ENCODE results near the gene TRPC6.

TRPC6 gene

DNA sequence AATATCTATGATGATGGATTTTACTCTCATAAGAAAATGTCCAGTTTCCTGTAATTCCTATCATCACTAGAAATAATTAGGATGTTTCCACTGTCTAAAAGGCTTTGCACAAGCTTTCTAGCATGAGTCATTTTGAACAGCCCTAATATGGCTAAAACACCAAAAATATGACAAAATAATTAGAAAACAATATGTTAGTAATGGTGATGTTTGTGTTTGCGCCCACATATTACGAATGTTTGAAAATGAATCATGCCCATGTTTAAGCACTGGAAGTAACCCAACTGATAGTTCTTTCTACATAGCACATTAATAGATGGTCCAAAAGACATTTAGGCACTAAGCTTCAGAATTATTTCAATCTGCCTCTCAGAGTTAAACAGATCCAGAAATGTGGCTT, 96.0 kb downstream of the TRPC6 start:
- ChIA-PET POLR2A (no interaction called here), CTCF (no interaction called here)
- no peak for DNase-seq (ENCODE audit: extremely low spot score)
- TF ChIP-seq, protein P1, sequence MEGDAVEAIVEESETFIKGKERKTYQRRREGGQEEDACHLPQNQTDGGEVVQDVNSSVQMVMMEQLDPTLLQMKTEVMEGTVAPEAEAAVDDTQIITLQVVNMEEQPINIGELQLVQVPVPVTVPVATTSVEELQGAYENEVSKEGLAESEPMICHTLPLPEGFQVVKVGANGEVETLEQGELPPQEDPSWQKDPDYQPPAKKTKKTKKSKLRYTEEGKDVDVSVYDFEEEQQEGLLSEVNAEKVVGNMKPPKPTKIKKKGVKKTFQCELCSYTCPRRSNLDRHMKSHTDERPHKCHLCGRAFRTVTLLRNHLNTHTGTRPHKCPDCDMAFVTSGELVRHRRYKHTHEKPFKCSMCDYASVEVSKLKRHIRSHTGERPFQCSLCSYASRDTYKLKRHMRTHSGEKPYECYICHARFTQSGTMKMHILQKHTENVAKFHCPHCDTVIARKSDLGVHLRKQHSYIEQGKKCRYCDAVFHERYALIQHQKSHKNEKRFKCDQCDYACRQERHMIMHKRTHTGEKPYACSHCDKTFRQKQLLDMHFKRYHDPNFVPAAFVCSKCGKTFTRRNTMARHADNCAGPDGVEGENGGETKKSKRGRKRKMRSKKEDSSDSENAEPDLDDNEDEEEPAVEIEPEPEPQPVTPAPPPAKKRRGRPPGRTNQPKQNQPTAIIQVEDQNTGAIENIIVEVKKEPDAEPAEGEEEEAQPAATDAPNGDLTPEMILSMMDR (IDR thresholded peaks at IDR 0.05; ENCODE audit: control extremely low read depth, extremely low read depth, low read depth, missing control alignments): no peak

DNA sequence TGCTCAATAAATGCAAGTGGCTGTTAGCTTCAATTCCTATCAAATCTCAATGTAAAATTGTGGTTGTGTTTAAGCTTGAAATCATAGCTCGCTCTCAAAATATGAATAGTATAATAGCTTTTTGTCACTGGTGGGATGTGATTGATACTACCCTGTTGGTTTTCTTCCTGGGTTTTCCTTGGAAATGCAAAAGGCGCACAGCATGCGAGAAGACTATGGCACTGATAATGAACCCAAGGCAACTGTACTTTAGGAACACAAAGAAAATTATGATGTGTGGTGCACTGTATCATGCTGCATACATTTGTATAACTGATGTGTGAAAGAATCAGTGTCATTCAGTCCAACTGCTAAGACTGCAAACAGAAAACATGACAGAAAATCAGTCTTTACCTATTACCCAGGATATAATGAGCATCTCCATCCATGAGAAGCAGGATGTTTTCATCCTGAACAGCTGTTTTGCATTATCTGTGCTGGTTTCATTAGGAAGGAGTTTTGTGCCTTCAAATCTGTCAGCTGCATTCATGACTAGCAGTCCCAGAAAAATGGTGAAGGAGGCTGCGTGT, 101.2 kb downstream of the TRPC6 start:
- CTCF ChIA-PET: no interaction called here
- POLR2A ChIA-PET: no interaction called here
- DNase-seq (ENCODE audit: extremely low spot score): no peak
- TF ChIP-seq, protein P1 (IDR thresholded peaks at IDR 0.05; ENCODE audit: control extremely low read depth, extremely low read depth, low read depth, missing control alignments): no peak

DNA sequence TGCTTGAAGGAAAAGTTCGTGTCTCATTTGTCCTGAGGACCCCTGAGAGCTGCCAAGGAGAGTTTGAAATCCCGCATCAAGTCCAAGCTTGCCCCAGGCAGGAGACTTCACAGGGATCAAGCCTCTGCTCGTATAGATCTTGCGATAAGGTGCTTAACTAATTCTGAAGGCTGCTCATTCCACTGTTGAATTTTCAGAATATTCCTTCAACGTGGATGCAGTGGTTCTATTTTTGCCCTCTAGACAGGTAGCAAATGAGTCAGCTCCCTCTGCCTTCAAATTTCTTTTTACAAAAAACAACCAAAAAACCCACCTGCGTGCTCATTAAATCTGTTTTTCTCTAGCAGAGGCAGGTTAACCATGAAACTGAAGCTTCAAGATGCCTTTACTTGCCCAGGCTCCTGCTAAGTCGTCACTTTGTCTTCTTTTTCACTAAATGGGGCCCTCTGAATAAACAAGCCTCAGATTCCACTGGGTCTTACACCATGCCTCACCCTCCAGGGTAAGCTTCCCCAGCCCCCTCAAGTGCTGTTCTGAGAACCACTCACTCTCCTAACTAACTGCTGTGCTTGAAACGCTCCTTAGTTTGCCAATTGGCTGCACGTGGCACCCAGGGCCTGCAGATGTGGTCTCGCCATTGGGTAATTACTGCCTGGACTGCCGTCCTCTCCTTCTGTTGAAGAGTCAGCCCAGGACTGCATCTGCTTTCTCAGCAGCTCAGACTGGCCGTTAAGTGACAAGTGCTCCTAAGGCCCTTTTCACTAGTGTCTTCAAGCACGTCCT, 105.0 kb downstream of the TRPC6 start:
- POLR2A ChIA-PET: no interaction called here
- CTCF ChIA-PET: interaction anchor here (1.4 to 1.6 kb wide), 3 partner anchors 12 to 24 kb away, joined by 3 to 5 read pairs (median 4); no protein-coding TSS in a partner anchor
- DNase-seq (ENCODE audit: extremely low spot score): no peak
- TF ChIP-seq, protein P1 (IDR thresholded peaks at IDR 0.05; ENCODE audit: control extremely low read depth, extremely low read depth, low read depth, missing control alignments): no peak

DNA sequence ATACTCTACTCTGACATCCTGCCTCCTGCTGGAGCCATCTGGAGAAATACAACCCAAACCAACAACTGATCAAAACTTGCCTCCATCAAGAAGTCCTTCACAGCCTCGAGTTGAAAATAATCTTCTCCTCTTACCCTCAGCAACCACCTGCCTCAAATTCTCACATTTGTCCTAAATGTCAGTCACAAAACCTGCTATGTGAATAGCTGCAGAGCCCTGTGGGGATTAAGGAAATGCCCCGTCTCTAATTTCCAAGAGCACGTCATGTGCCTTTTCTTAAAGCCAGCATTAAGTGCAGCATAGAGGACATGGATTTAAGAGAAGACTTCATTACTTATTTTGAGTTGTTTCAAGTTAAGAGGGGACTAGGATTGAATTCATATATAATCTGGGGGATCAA, 105.9 kb downstream of the TRPC6 start:
- CTCF ChIA-PET: interaction anchor here (1.4 kb wide), 1 partner anchor 12 kb away, joined by 3 read pairs; no protein-coding TSS in a partner anchor
- POLR2A ChIA-PET: no interaction called here
- no peak for DNase-seq (ENCODE audit: extremely low spot score)
- TF ChIP-seq, protein P1 (IDR thresholded peaks at IDR 0.05; ENCODE audit: control extremely low read depth, extremely low read depth, low read depth, missing control alignments): no peak

DNA sequence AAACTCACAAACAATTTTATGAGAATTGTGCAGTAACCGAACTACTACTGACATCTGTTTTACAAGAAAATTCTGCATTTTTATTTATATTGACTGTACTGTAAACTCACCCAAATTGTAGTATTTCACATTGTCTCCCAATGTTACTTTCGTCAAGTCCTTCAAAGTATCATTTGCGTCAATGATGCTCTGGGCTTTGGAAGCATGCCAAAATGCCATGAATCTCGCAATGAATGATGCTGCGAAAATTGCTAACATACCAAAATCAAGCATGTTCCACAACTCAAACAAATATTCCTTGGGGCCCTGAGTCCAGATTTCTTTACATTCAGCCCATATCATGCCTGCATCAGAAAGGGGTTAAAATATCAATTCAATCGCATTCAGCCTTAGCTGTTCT, 107.6 kb downstream of the TRPC6 start:
- POLR2A ChIA-PET: no interaction called here

DNA sequence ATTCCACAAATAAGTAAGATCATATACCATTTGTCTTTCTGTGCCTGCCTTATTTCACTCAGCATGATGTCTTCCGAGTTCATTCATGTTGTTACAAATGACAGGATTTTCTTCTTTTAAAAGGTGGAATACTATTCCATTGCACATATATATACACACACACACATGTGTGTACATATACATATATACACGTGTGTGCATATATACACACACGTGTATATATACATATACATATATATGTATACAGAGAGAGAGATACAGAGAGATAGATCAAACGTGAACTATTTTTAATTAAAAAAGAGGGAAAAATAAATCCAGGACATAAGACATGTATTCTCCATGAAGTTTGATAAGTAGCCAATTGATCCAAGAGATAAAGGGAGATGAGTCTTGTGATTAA, 108.1 kb downstream of the TRPC6 start:
- DNase-seq (ENCODE audit: extremely low spot score): no peak

More for the DNA sequence above, 107.6 kb downstream of the TRPC6 start:
- TF ChIP-seq, protein P1 (IDR thresholded peaks at IDR 0.05; ENCODE audit: control extremely low read depth, extremely low read depth, low read depth, missing control alignments): no peak
- CTCF ChIA-PET: no interaction called here
- DNase-seq (ENCODE audit: extremely low spot score): no peak

More for the DNA sequence above, 108.1 kb downstream of the TRPC6 start:
- TF ChIP-seq, protein P1 (IDR thresholded peaks at IDR 0.05; ENCODE audit: control extremely low read depth, extremely low read depth, low read depth, missing control alignments): no peak
- POLR2A ChIA-PET: no interaction called here
- CTCF ChIA-PET: interaction anchor here (1.0 kb wide), 1 partner anchor 18 kb away, joined by 3 read pairs; no protein-coding TSS in a partner anchor
